EL (cell line): ENCODE data around the gene IFIT1B.

Experiments used
- DNase-seq: peaks from one replicate; pipeline ENCODE4 v3.0.0-alpha.2; 2016

IFIT1B gene

DNA sequence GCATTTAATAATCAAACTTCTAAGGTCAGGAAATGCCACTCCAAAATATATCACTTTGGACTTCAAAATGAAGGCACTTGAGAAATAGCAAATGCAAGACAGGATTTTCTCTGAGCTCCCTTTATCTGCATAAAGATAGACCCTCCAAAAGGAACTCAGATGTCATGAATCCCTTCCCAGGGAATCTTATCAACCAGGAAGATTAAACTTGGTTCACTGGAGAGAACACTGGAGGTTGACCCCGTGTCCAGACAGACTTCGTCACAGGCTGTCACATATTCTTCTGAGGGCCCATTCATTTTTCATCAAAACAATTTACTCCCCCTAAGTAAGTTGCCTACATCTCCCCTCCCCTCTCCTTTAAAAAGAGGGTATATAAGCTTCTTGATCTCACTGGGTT lies 28.9 kb upstream of the IFIT1B start:
- no peak for DNase-seq

DNA sequence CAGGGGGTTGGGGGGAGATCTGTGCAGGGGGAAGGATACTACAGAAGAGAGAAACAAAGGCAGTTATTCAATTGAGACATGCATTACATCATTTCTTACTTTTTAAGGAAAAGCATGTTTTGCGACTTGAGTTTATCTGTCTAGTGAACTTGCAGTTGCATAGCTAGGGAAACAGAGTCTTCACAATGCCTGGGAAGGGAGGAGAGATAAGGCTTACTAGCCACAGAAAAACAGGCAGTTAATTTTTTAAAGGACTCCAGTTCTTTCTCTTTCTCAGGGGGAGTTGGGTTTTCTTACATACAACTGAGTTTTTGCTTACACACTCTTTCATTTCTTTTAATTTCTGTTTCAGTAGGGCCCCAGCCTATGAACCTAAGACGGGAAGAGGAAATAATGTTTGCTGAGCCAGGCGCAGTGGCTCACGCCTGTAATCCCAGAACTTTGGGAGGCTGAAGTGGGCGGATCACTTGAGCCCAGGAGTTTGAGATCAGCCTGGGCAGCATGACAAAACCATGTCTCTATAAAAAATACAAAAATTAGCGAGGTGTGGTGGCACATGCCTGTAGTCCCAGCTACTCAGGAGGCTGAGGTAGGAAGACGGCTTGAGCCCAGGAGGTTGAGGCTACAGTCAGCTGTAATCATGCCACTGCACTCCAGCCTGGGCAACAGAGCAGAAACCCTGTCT lies 27.1 kb upstream of the IFIT1B start:
- peak; percentile 42 for DNase-seq

DNA sequence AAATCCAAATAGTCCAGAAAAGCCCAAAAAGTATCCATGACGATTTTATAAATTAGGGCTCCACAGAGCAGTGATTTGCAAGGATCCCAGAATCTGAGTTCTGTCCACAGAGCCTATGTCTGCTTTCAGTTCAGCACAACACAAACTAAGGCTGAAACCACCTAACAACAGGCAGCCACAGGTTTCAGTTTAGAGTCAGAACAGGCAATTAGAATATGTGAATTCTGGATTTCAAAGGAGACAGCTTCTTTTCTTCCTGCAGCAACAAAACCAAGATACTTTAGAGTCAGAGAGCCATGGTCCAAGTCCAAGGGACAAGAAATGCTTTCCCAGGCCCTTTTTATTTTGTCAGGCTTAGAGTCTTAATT lies 26.5 kb upstream of the IFIT1B start:
- no peak for DNase-seq

DNA sequence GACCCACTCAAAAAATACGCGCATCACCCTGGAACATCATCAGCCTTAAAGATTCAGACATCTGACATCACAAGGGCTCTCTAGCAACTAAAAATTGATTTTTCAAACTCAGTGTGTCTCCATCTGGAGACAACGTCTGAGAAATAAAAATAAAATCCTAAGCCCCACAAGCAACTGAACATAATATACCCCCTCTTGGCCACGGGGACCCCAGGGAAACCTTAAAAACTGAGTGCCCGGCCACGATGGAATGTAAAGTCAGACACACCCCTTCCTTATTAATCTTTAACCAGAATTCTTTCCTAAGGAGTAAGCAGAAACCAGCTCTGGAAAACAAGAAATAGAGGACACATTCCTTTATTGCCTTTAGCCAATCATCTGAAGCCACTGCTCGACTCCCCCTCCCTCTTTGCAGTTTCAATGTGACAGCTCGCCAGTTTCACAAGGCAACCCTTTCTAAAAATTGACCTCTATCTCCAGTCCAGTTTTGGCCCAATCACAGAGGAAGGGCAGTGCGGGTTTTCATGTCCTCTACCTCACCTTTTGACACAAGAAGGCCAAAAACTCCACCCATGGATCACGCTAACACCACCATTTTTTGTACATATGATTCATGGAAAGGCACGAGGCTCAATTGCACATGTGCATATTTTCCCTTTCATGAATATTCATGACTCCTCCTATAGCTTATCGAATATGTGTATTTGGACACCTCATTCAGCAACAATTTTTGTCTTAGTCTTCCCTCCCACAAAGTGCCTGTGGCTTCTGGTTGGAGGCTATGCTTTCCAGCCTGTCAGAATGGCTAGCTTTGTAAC lies 25.9 kb upstream of the IFIT1B start:
- DNase-seq = peak; percentile 98

DNA sequence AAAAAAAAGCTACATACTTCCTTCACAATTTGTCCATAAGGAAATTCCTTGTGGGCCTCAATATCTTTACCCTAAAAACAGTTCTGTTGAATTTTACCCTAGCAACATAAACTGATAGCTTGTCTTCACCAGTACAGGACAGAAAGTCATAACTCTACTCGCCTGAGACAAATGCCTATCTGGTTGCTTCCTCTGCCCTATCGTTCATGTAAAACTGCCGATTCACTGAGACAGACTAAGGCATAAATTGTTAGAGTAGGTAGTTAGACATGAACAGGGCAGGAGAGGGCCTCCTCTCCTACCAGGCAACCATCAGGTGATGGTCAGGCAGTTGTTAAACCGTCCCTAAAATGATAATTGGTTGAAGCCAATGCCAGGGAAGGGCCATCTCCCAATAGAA lies 25.1 kb upstream of the IFIT1B start:
- DNase-seq = no peak

DNA sequence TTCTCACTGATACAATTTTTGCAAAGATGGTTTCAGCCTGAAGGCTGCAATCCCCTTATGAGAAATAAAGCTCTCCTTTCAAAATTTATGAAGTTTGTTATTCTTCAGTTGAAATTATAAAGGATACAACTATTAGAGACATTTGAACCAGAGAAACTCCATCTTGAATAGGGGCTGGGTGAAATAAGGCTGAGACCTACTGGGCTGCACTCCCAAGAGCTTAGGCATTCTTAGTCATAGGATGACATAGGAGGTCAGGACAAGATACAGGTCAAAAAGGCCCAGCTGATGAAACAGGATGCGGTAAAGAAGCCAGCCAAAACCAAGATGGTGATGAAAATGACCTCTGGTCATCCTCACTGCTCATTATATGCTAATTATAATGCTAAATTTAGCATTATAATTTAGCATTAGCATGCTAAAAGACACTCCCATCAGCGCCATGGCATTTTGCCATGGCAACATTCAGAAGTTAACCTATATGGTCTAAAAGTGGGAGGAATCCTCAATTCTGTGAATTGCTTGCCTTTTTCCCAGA lies 22.4 kb upstream of the IFIT1B start:
- DNase-seq = peak; percentile 90

DNA sequence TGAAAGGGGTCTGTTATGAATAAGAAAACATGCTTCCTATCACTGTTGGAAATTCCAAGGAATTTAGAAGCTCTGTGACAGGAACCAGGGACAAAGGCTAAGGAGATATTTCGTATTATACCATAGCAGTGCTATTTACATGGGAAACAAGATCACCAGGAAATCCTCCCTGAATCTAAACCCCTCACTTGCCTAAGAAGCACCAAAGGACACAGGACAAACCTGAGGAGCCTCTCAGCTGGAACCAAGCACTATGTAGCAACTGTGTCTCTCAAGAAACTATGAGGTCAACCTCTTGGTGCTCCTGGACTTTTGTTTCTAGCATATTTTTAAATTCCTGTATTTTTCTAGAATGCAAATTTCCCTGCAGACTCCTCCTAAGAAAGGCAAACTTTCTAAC lies 20.8 kb upstream of the IFIT1B start:
- no peak for DNase-seq

DNA sequence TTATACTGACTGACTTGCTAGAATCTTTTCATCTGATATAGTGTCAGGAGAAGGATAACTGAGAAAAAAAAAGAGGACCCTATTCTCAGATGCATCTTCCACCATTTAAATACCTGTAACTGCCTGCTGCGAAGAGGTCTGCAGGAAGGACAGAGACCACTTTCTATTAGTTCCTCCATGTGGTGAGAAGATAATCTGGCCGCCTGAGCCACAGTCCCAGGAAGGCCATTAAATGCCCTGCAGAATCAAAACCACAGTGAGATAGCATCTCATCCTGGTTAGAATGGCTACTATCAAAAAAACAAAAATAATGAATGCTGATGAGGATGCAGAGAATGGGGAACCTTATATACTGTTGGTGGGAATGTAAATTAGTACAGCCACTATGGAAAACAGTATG lies 19.9 kb upstream of the IFIT1B start:
- DNase-seq = no peak

DNA sequence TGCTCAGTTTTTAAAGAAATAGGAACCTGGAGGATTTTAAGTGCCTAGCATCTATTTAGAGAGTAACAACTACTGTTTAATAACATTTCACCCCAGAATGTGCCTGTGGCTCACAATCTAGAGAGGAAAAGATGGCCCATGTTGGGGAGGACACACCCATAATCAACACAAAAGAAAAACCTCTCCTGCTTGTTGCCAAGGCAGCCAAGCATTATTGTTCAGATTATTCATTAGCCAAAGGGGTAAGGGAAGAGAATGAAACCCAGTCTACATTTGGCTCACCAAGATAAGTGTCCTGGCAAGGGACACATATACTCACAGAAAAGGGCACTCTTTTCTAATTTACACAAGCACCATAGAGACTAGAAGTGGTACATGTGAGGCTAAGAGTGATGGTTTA lies 17.7 kb upstream of the IFIT1B start:
- no peak for DNase-seq

DNA sequence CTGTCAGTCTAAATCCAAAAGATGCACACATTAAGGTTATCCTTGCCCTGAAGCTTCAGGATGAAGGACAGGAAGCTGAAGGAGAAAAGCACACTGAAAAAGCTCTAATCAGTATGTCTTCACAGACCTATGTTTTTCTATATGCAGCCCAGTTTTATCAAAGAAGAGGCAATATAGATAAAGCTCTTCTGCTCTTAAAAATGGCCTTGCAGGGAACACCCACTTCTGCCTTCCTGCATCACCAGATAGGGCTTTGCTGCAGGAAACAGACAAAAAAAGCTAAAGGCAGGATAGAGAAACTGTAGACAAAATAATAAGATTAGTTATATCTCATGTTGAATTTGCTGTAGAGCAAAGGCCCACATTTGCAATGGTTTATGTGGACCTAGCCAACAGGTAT lies 14.9 kb upstream of the IFIT1B start:
- DNase-seq = no peak

DNA sequence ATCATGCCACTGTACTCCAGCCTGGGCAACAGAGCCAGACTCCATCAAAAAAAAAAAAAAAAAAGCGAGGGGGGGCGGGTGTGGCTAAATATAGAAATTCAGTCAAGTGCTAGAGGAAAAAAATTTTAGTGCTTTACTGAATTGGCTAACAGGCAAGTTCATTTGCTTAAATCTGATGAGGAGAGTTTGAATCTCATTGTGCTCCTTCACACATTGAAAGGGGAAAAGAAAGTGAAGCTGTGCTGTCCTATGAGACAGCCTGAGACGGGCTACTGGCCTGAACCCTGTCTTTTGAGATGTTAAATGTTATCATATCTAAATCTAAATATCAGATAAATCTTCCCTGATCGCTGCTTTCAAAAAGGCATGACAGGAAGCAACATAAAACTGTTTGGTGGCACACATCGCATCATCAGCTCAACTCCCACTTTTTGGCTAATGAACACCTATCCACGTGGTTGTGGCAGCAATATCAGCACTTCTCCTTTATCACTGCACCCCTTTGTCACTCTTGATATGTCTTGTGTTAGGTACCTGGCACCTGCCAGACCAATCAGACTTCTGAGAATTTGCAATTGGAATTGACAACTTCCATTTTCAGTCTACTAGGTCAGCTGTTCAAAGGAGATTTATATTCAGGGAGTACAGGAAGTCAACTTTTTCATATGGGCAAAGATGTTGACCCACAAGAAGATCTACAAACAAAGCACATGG lies 14.0 kb upstream of the IFIT1B start:
- no peak for DNase-seq

DNA sequence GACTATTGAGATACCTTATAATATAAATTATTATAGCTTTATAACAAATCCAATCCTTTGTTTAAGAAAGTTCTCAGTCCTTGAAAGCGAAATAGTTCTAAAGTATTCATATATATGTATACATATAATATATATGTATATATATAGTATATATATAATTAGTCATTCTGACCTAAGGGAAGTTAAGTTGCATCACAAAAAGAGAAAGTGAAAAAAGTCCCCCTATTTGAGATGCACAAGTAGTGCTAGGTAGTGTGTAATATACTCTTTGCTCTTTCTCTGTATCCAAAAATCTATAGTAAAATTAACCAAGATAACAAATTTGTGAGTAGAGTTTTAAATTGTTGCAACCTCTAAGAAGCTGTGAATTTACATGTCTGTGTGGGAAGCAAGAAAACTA lies 13.3 kb upstream of the IFIT1B start:
- no peak for DNase-seq

DNA sequence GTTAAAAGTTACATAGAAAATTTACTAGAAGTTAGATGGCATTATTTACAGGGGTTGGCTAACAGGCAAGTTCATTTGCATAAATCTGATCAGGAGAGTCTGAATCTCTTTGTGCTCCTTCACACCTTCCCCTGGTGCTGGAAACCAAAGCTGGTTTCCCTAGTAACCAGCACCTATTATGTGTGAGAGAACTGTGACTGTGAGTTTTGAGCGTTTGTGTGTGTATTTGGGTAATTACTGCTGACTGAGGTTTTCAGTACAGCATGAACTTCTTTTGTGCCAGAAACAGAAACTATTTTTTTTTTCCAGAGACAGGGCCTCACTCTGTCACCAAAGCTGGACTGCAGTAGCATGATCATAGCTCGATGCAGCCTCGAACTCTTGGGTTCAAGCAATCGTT lies 10.3 kb upstream of the IFIT1B start:
- no peak for DNase-seq

DNA sequence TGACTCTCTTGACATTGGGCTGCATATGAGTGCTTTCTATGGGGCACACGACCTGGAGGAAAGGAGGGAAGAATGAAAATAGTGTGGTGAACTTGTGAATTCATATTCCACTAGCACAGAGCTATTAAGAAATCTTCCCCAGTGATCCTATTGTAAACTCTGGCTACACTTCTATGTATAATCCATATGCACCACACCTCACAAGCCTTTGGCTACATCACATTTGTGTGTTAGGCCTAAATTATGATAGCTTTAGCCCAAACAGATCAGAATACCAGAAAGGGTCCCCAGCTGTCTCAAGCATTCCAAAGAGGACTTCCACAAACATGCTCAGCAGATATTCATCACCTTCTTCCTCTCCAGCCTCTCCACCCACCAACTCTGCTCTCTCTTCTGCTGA lies 9.7 kb upstream of the IFIT1B start:
- no peak for DNase-seq

DNA sequence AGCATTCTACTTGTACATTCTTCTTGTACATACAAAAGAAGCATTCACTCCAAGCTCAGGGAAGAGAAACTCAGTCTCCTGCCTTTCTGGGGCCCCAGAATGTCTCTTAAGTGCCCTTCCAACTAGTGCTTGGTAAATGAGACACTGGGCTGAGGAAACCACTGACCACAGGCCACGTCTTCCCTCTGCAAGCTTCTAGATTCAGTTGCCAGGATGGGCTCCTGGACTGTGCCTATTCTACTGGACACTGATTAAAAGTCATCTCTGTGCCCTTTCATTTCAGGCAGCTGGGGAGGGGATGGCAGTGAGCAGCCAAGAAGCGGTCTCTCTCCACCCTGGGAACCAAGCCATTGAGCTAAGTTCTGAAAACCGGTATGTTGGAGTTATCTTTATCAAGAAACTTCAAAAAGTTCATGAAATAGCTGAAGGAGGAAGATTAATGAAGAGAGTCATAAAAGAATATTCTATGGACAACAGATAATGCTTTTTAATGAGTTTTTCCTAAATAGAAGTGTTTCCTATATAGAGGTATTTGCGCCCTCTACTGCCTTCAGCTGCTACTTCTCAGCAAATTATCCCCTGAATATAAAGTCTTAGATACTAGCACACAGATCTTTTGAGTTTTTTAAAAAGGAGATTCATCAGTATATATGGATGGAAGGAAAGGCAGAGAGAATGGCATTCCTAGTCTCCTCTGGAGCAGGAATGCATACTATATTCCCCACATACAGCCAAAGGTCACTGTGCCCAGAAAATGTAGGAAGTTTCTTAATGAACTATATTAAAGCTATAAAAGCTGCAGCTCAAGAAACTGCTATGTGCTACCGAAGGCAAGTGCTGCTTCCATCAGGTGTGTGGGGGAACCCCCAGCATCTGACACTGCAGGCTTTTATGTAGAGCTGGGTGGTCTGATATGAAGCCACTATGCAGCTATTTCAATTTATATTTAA lies 8.4 kb upstream of the IFIT1B start:
- peak; percentile 49 for DNase-seq

DNA sequence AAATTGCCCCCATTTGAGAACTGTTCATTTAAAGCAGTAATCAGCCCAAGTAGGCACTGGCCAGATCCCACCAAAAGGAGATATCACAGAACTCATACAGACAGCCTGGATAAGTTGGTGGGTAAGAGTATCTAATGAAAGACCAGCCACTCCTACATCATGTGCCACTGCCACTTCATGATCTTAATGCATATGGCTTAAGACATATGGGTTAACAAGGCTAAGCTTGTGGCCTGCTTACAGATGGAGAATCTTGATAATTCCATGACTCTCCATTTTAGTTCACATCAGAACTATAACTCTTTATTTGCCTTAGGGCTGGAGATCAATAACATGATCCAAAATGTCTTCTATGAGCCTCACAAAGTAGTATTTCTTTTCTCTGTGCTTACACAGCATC lies 6.8 kb upstream of the IFIT1B start:
- DNase-seq = no peak

DNA sequence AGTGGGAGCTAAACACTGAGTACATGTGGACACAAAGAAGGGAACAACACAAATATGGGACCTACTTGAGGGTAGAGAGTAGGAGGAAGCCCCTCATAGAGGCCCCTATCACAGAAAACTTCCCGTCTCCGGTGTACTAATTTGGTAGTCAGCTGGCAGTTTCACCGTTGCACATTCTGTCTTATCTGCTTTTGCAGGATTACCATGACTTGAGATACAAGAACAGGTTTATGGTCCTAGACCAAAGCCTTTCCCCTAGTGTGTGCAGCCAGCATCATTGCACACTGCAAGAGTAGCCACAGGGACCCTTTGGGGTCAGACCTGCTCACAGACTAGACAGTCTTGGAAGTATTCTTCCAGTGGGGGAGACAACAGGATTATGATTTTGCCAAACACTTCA lies 5.9 kb upstream of the IFIT1B start:
- DNase-seq = no peak

DNA sequence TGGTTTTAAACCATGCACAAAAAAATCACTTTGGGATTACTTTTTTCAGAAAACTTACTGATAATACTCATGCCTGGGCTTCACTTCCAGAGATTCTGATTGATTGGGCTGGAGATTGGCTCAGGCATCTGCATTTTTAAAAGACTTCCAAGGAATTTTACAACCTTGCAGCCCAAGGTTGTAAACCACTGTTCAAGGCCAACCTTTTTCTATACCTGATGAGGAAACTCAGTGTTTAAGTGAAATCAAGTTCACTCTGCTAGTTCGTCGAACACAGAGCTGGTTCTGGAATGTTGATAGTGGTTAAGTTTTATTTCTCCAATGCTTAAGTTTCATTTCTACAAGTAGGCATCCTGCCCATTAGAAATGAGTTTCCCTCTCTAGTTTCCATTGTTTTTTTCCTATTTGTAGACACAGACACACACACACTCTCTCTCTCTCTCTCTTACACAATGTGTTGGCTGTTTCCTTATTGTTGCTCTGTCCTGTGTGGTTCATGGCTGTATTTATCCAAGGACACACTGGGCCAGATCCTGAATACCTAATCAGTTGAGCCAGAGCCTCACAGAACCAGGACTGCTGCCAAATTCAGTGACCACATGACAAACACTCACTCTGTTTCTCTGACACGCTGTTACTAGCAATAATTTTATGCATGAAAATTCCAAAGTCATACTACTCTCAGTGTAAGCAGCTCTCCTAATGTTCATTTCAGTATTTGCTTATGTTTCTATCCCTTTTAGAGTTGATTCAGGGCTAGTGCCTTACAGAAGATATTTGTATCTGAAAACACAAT lies 3.7 kb upstream of the IFIT1B start:
- DNase-seq = peak; percentile 84

DNA sequence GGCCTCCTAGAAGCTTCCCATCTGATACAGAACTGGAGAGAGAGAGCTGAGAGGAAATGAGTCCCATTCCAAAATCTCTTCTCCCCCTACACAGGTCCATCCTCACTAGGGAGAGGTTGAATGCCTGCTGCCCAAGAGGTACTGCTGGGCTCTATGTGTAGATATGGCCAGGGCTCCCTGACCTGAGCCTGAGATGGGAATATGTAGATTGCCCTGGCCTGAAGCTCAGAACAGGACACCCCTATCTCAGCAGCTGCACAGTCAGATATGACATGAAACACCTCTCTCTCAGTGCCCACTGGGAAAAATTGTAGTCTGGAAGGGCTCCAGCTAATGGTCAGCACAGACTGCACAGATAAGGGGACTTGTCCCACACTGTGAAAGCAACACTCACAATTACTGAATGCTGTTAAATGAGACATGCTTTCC lies 3.1 kb upstream of the IFIT1B start:
- DNase-seq = no peak

DNA sequence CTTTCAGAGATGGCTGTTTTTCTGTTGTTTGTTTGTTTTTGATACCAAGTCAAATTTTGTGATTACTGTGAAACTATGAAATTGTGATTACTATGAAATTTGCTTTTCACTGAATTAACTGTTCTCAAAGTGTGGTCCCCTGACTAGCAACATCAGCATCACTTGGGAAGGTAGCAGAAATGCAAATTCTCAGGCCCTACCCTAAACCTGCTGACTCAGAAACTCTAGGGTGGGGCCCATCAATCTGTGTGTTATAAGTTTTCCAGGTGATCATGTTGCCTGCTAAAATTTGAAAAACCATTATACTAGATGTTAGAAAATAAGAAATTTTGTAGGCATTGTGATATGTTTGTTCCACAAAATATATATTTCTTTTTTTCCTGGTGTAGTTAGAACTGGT lies 1.2 kb downstream of the IFIT1B start:
- DNase-seq = no peak

DNA sequence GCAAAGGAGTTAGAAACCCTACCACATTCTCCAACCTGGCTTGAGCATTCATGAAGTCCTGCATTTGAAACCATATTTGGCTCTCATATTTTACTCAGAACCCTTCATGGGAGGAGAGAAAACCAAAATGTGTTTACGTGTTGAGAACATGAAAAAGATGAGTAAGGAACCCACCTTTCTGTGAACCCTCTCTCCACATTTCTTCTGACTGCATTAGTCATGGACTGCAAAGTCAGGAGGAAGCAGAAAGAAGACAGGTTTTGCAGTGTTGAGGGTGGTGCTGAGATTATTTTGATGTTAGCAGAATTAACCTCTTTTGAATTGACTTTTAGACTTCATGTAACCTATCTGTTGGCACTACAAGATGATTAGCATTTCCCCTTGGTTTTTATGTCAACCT lies 4.9 kb downstream of the IFIT1B start:
- DNase-seq = no peak
